ENCODE results near the gene RNASEH2B.

RNASEH2B gene

DNA sequence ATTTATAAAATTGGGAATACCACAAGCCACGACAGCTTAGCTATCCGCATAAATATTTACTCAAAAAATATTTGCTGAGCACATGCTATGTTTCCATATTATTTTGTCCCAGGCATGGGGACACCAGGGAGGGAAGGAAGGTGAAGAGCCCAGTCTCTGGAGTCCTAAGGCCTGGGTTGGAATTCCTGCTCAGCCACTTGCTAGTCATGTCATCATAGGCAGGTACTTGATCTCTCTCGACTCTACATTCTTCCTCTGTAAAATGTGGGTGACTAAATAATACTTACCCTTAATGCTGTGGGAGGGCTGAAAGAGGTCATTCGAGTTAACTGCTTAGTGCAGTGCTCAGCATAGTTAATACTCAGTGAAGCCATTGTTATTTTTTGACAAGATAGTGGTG lies 4.3 kb upstream of the RNASEH2B start:
- no peak for DNase-seq (ENCODE audit: low read depth)
- H3K4me3 ChIP-seq (ENCODE audit: low read length): no peak overlapping the region
- TF ChIP-seq, protein P1, sequence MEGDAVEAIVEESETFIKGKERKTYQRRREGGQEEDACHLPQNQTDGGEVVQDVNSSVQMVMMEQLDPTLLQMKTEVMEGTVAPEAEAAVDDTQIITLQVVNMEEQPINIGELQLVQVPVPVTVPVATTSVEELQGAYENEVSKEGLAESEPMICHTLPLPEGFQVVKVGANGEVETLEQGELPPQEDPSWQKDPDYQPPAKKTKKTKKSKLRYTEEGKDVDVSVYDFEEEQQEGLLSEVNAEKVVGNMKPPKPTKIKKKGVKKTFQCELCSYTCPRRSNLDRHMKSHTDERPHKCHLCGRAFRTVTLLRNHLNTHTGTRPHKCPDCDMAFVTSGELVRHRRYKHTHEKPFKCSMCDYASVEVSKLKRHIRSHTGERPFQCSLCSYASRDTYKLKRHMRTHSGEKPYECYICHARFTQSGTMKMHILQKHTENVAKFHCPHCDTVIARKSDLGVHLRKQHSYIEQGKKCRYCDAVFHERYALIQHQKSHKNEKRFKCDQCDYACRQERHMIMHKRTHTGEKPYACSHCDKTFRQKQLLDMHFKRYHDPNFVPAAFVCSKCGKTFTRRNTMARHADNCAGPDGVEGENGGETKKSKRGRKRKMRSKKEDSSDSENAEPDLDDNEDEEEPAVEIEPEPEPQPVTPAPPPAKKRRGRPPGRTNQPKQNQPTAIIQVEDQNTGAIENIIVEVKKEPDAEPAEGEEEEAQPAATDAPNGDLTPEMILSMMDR (conservative IDR thresholded peaks at IDR 0.05; ENCODE audit: low read length): no peak

DNA sequence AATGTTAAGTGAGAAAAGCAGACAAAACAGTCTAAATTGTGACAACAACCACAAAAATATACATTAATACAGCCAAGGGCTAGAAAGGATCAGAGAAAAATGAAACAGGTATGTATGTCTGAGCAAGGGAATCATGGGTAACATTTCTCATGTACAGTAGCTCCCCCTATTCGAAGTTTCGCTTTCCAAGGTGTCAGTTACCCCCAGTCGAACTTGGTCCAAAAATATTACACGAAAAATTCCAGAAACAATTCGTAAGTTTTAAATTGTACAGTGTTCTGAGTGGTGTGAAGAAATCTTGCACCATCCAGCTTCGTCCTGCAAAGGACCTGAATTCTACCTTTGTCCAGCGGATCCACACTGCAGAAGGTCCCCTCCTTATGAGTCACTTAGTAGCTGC lies 1.8 kb upstream of the RNASEH2B start:
- no peak for DNase-seq (ENCODE audit: low read depth)
- TF ChIP-seq, protein P1 (conservative IDR thresholded peaks at IDR 0.05; ENCODE audit: low read length): no peak
- H3K4me3 ChIP-seq (ENCODE audit: low read length): no peak overlapping the region

DNA sequence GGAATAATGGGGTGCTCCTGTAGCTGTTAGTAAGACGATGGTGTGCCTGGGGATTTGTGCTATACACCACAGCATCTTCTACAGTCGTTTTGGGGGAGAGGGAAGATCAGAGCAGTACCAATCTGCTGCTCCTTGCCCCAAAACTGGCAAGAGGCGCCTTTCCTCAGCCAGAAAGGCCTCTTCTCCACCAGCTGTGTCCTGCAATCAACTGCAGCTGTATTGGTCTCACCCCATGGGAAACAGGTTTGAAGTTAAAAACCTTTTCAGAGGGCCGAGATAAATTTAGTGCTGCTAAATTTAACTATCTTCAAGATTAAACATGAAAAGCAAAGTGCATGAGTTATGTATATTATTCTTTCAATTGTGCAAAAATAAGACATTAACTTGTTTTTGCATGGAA lies 1.2 kb upstream of the RNASEH2B start:
- H3K4me3 ChIP-seq (ENCODE audit: low read length): no peak overlapping the region
- no peak for DNase-seq (ENCODE audit: low read depth)
- TF ChIP-seq, protein P1 (conservative IDR thresholded peaks at IDR 0.05; ENCODE audit: low read length): no peak

DNA sequence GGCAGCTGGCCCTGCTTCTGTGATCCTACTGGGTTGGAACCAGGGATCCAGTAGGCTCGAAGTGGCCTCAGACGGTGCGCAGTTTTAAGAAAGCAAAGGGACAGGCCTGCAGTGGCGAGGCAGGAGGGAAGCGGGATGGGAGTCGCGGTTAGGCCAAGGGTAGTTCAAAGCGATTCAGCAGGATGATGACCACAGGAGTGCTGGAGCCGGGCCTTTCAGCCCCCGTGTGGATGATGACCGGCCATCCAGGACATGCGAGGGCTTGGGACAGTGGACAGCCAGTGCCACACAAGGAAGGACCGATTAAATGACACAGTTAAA lies 854 bp downstream of the RNASEH2B start:
- H3K4me3 ChIP-seq (ENCODE audit: low read length): peak overlapping the region; percentile 81
- TF ChIP-seq, protein P1 (conservative IDR thresholded peaks at IDR 0.05; ENCODE audit: low read length): peak; percentile 9; the same call in 1 of the 2 replicates
- peak; percentile 48 for DNase-seq (ENCODE audit: low read depth)

DNA sequence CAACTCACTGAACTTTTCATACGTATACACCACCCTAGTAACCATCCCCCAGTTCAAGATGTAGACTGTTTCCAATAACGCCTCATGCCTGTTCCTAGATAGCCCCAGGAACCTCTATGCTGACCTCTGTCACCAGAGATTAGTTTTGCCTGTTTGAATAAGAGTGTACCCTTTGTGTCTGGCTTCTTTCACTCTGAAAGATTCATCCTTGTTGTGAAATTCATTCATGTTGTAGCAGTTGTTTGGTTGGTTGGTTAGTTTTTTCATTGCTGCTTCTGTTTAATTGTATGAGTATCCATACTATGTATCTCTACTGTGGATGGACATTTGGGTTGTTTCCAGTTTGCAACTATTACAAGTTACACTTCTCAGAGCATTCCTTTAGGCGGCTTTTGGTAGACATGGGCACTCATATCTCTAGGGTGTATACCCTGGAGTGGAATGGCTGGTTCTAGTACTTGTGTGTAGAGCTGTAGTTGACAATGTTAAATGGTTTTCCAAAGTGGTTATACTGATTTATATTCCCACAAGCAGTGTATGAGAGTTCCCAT lies 1.6 kb downstream of the RNASEH2B start:
- peak; percentile 12 for DNase-seq (ENCODE audit: low read depth)
- H3K4me3 ChIP-seq (ENCODE audit: low read length): peak overlapping the region; percentile 81
- TF ChIP-seq, protein P1 (conservative IDR thresholded peaks at IDR 0.05; ENCODE audit: low read length): no peak

DNA sequence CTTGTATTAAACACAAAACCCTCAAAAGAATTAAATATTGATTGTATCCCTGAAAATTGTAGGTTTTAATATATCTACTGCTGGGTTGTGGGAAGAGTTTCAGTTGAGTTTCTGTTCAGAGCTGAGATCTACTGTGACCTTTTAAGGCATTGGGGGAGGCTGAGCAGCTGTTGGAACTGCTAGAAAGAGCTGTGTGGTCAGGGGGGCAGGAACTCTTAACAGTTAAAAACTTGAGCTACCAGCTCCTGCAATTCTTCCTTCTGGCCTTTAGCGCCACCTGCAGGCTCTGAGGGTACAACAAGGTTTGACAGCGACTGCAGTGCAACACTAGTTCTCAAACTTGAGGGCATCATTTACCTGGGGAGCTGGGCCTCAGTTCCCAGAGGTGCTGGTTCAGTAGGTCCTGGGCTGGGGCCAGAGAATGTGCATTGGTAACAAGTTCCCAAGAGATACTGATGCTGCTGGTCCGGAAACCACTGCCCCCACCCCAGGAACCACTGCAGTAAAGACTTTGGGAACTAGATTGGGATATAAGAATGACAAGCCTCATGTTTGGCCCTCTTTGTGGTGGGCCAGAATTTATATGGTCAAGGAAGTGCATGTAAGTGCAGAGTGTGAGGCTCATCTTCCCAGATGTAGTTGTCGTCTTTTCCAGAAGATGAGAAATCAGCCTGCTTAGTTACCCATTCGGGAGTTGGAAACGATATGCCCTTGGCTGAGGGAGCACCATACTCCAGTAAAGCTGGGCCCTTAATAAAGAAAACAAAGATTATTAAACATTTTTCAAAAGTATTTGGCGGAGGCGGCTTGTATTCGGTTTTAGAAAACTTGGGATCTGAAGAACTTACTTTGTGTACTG lies 2.6 kb downstream of the RNASEH2B start:
- TF ChIP-seq, protein P1 (conservative IDR thresholded peaks at IDR 0.05; ENCODE audit: low read length): peak; percentile 97
- no peak overlapping the region; the same call in 1 of the 2 replicates for H3K4me3 ChIP-seq (ENCODE audit: low read length)
- peak; percentile 86 for DNase-seq (ENCODE audit: low read depth)

DNA sequence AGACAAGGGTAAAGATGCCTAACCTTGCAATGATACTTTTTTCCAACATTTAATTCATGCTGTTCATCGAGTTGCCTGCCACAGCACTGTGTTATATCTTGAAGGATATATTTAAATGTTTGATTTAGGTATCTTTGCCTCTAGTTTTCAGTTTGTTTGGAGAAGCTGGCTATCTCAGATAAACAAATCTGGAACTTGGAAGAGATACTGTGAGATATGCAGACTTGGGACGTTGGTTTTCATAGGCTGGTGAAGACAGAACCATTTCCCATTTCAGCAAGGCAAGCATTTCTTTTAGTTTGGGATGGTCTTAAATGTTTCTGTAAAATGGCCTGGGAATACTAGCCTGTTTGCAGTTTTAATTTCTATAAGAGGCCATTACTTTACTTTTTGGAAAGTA lies 3.3 kb downstream of the RNASEH2B start:
- TF ChIP-seq, protein P1 (conservative IDR thresholded peaks at IDR 0.05; ENCODE audit: low read length): no peak
- DNase-seq (ENCODE audit: low read depth): no peak
- H3K4me3 ChIP-seq (ENCODE audit: low read length): no peak overlapping the region

Measured in AG10803 (cell line).